MCF 10A (cell line): Measurements from ENCODE around the gene MAP6. TPM values are rescaled to one million over a fixed set of nuclear protein-coding genes. Genes with fewer than 3 reads are reported as not detected.

Source experiments
- BruUV-seq: library from RNA; stranded (reverse); fragments of 400-500 nt; replicated peaks from 2 replicates; lab custom pipeline; 2021; lab: Mats Ljungman, UMichigan
- CTCF ChIA-PET: fragments of 300-600 bp; sonication (Branson Sonifier 250); formaldehyde crosslinking; extraction: SDS; loops from one replicate; lab custom pipeline; 2021; ENCODE audit warnings: antibody characterized with exemption, inconsistent platforms; lab: Yijun Ruan, JAX
- POLR2A ChIA-PET: fragments of 300-600, 350-650 bp; sonication (Branson Sonifier 250); formaldehyde crosslinking; extraction: SDS; loops from one replicate; lab custom pipeline; 2020; ENCODE audit warnings: antibody characterized with exemption, inconsistent platforms; lab: Yijun Ruan, JAX
- DNase-seq: peaks from one replicate; pipeline ENCODE4 v3.0.0-alpha.2; 2018; ENCODE audit not compliant: unreplicated experiment
- H3K27ac Mint-ChIP-seq: one replicate; pipeline ENCODE4 v1.8.0; 2022; ENCODE audit warnings: mild to moderate bottlenecking, low read depth, mixed read lengths; ENCODE audit not compliant: unreplicated experiment
- H3K27me3 Mint-ChIP-seq: one replicate; pipeline ENCODE4 v1.8.0; 2022; ENCODE audit warnings: mixed read lengths; ENCODE audit not compliant: insufficient read depth, unreplicated experiment
- H3K36me3 Mint-ChIP-seq: one replicate; pipeline ENCODE4 v1.8.0; 2022; ENCODE audit warnings: mild to moderate bottlenecking, moderate library complexity, mixed read lengths; ENCODE audit not compliant: insufficient read depth, unreplicated experiment
- H3K4me1 Mint-ChIP-seq: one replicate; pipeline ENCODE4 v1.8.0; 2022; ENCODE audit warnings: mixed read lengths; ENCODE audit not compliant: insufficient read depth, unreplicated experiment
- H3K4me3 Mint-ChIP-seq: one replicate; pipeline ENCODE4 v1.8.0; 2022; ENCODE audit warnings: mild to moderate bottlenecking, moderate library complexity, mixed read lengths; ENCODE audit not compliant: unreplicated experiment
- H3K9me3 Mint-ChIP-seq: one replicate; pipeline ENCODE4 v1.8.0; 2022; ENCODE audit warnings: mixed read lengths; ENCODE audit not compliant: unreplicated experiment
- CTCF ChIP-seq: fragments of 200-600 bp; IDR thresholded peaks from one replicate; pipeline ENCODE4 v1.8.0; 2022; ENCODE audit warnings: antibody characterized with exemption, mild to moderate bottlenecking; ENCODE audit not compliant: unreplicated experiment
- intact Hi-C: fragments of 100-400 bp; cut with micrococcal nuclease; formaldehyde crosslinking; loops from 2 replicates; pipeline ENCODE4 v1.14.1; 2022
- total RNA-seq: library from RNA; stranded (reverse); gene quantifications from 2 replicates; pipeline ENCODE4 v1.2.3, GENCODE V29; 2022

Gene MAP6
- total RNA-seq, 1 experiment from 2014 or later: not detected

GRCh38 chr11:75642402-75643113 lies 26.3 kb downstream of the MAP6 start:
- intact Hi-C loops: no loop called here
- Mint-ChIP-seq H3K4me1 (peaks cover 8% of the 10 kb centered on the region), H3K9me3 (no peaks in the 10 kb centered on the region), H3K27ac (no peak overlapping the region), H3K36me3 (no peaks in the 10 kb centered on the region), H3K27me3 (no peaks in the 10 kb centered on the region), H3K4me3 (no peak overlapping the region)
- POLR2A ChIA-PET: no interaction called here
- no TSS peak for BruUV-seq
- DNase-seq: no peak
- CTCF ChIA-PET: no interaction called here
- no peak for TF ChIP-seq CTCF

DNA sequence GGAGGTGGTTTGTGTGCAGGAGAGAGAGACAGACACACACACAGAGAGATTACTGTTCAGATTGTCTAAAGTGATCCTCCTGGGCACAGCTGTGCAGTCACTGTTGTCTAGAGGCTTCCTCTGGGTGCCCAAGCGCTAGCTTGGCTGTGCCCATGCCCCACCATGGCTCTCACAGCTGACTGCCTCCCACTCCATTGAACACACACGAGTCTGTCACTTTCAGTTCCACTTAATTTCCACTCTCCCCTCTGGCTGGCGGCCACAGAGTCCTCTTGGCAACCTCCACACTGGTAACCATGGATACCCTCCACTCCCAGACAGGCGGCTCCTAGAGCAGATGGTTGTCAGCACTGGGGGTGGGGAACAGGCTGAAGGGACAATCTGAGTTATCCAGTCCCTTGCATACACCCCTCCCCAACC lies 29.1 kb downstream of the MAP6 start:
- no TSS peak for BruUV-seq
- POLR2A ChIA-PET: interaction anchor here (0.6 kb wide), 1 partner anchor 9 kb away, joined by 3 read pairs; no protein-coding TSS in a partner anchor
- Mint-ChIP-seq H3K27me3 (peaks cover 10% of the 10 kb centered on the region), H3K4me3 (no peak overlapping the region), H3K4me1 (peaks cover 8% of the 10 kb centered on the region), H3K9me3 (no peaks in the 10 kb centered on the region), H3K27ac (no peak overlapping the region), H3K36me3 (no peaks in the 10 kb centered on the region)
- DNase-seq: no peak
- CTCF ChIA-PET: interaction anchor here (0.7 kb wide), 1 partner anchor 231 kb away, joined by 3 read pairs; no protein-coding TSS in a partner anchor
- TF ChIP-seq CTCF: no peak
- intact Hi-C loops: no loop called here

GRCh38 chr11:75637998-75638397 lies 30.8 kb downstream of the MAP6 start:
- CTCF ChIA-PET: interaction anchor here (0.6 kb wide), 1 partner anchor 493 kb away, joined by 3 read pairs; no protein-coding TSS in a partner anchor
- intact Hi-C loops: no loop called here

More at GRCh38 chr11:75637998-75638397, 30.8 kb downstream of the MAP6 start:
- POLR2A ChIA-PET: no interaction called here
- BruUV-seq: no TSS peak
- peaks cover 8% of the 10 kb centered on the region for H3K4me1 Mint-ChIP-seq
- no peaks in the 10 kb centered on the region for H3K9me3 Mint-ChIP-seq
- no peak overlapping the region for H3K4me3 Mint-ChIP-seq
- H3K36me3 Mint-ChIP-seq: no peaks in the 10 kb centered on the region
- peaks cover 22% of the 10 kb centered on the region for H3K27me3 Mint-ChIP-seq
- no peak for DNase-seq
- H3K27ac Mint-ChIP-seq: no peak overlapping the region
- TF ChIP-seq CTCF: no peak
